Lung (tissue), 12 donors: Measurements from ENCODE around the gene NAMPT. TPM values are rescaled to one million over a fixed set of nuclear protein-coding genes. Genes with fewer than 3 reads are reported as not detected.

Source experiments
- ATAC-seq: fragments of 200-7000 bp; cut with Tn5 transposase; one replicate; pipeline ENCODE4 v1.9.1; 2020; ENCODE audit warnings: moderate number of reproducible peaks; ENCODE audit not compliant: insufficient read depth, low FRiP score
- DNase-seq, 3 donors: peaks; one replicate each; pipeline ENCODE4 v3.0.0-alpha.2; 2013 to 2017
- H3K27ac ChIP-seq, 2 donors: one replicate each; pipeline ENCODE4 v1.5.1; 2013; ENCODE audit warnings: mild to moderate bottlenecking in 2 of 2, moderate library complexity in 2 of 2, control low read depth in 1 of 2, inconsistent platforms in 1 of 2, low read depth in 1 of 2, low read length in 1 of 2
- H3K27me3 ChIP-seq, 3 donors: one replicate each; pipeline ENCODE4 v1.5.1; 2013; ENCODE audit warnings: low read length in 2 of 3; ENCODE audit not compliant: control insufficient read depth in 3 of 3, insufficient read depth in 3 of 3
- H3K36me3 ChIP-seq, 4 donors: one replicate each; pipeline ENCODE4 v1.5.1; 2013; ENCODE audit warnings: low read length in 4 of 4, mild to moderate bottlenecking in 1 of 4, moderate library complexity in 1 of 4; ENCODE audit not compliant: control insufficient read depth in 4 of 4, insufficient read depth in 4 of 4
- H3K4me1 ChIP-seq, 5 donors: one replicate each; pipeline ENCODE4 v1.5.1; 2013; ENCODE audit warnings: low read length in 5 of 5, mild to moderate bottlenecking in 2 of 5, moderate library complexity in 1 of 5; ENCODE audit not compliant: control insufficient read depth in 5 of 5, insufficient read depth in 5 of 5
- H3K4me3 ChIP-seq: one replicate; pipeline ENCODE4 v1.5.1; 2013; ENCODE audit warnings: mild to moderate bottlenecking, control low read depth, moderate library complexity
- H3K9ac ChIP-seq, 2 donors: one replicate each; pipeline ENCODE4 v1.5.1; 2013; ENCODE audit warnings: low read length in 2 of 2, control low read depth in 1 of 2; ENCODE audit not compliant: insufficient read depth in 1 of 2
- H3K9me3 ChIP-seq, 4 donors: one replicate each; pipeline ENCODE4 v1.5.1; 2013; ENCODE audit warnings: low read length in 3 of 4, mild to moderate bottlenecking in 1 of 4, moderate library complexity in 1 of 4; ENCODE audit not compliant: control insufficient read depth in 4 of 4, insufficient read depth in 3 of 4
- CTCF ChIP-seq: IDR thresholded peaks from 2 replicates; pipeline ENCODE4 v1.5.1; 2012; ENCODE audit warnings: mild to moderate bottlenecking; ENCODE audit errors: control extremely low read depth, extremely low read depth
- WGBS, 2 donors: extraction: QIAGEN DNeasy Blood & Tissue Kit; methylation state at CpG; one replicate each; pipeline ENCODE4 v1.1.7; 2013; 5-methylcytosine and 5-hydroxymethylcytosine counted together
- polyA plus RNA-seq, 2 donors: library from polyadenylated mRNA; stranded (reverse); fragments of 200-250 nt; gene quantifications; one replicate each; pipeline ENCODE4 v1.2.1, GENCODE V29; 2013
- total RNA-seq, 2 donors: library from RNA; depleted of rRNA in 1 of 2; stranded (reverse); fragments of >200 nt in 1 of 2; gene quantifications; one replicate each; pipeline ENCODE4 v1.2.1, GENCODE V29; 2014 to 2021
- donor health status: control.
- donor health status: control.
- donor health status: Bipolar disorder and iron deficiency.
- donor health status: healthy.
- donor health status: DM: yes; HTN: yes; CAD: no.

The NAMPT gene
- total and polyA plus RNA-seq, 4 donors: 73.3 to 1,250 (median 348) TPM

GRCh38 chr7:106252568-106252967 is 32.2 kb downstream of the NAMPT start:
- H3K4me3 ChIP-seq: no peak overlapping the region
- TF ChIP-seq CTCF: no peak
- H3K9me3 ChIP-seq: no peaks in the 10 kb centered on the region
- no peak for DNase-seq
- peaks cover 0 to 30% (median 9%) of the 10 kb centered on the region in 4 donors for H3K36me3 ChIP-seq
- 92 to 95% methylated on average over 3 of the region's 3 CpGs for WGBS, 2 donors
- ATAC-seq: no peak
- H3K4me1 ChIP-seq: peaks cover 0 to 2% (median 0%) of the 10 kb centered on the region in 5 donors
- no peak overlapping the region for H3K9ac ChIP-seq
- no peak overlapping the region for H3K27ac ChIP-seq
- no peaks in the 10 kb centered on the region for H3K27me3 ChIP-seq

- peak overlapping the region in 1 of 2 donors; percentile 16 for H3K27ac ChIP-seq
- H3K4me3 ChIP-seq: no peak overlapping the region
- TF ChIP-seq CTCF: no peak
- peaks cover 0 to 3% (median 0%) of the 10 kb centered on the region in 4 donors for H3K9me3 ChIP-seq
- WGBS, 2 donors: 97 to 98% methylated on average over 4 of the region's 4 CpGs
- no peaks in the 10 kb centered on the region for H3K27me3 ChIP-seq
- DNase-seq (no peak), ATAC-seq (no peak)
- H3K36me3 ChIP-seq: peaks cover 5 to 32% (median 9%) of the 10 kb centered on the region in 4 donors
- peaks cover 0 to under 1% (median 0%) of the 10 kb centered on the region in 5 donors for H3K4me1 ChIP-seq
- no peak overlapping the region for H3K9ac ChIP-seq
Measured at GRCh38 chr7:106249488-106249887, 35.3 kb downstream of the NAMPT start.

GRCh38 chr7:106248600-106248999 is 36.2 kb downstream of the NAMPT start:
- Histone ChIP-seq H3K27me3 (no peaks in the 10 kb centered on the region), H3K36me3 (peaks cover 5 to 27% (median 8%) of the 10 kb centered on the region in 4 donors)
- 98 to 99% methylated on average over 2 of the region's 2 CpGs for WGBS, 2 donors

More at GRCh38 chr7:106248600-106248999, 36.2 kb downstream of the NAMPT start:
- Histone ChIP-seq H3K4me1 (no peaks in the 10 kb centered on the region), H3K9ac (no peak overlapping the region), H3K4me3 (no peak overlapping the region), H3K27ac (no peak overlapping the region), H3K9me3 (peaks cover 0 to 3% (median 0%) of the 10 kb centered on the region in 4 donors)
- DNase-seq: no peak
- no peak for TF ChIP-seq CTCF
- no peak for ATAC-seq
